Measurements from ENCODE around the gene CDH4. TPM values are rescaled to one million over a fixed set of nuclear protein-coding genes. Genes with fewer than 3 reads are reported as not detected.

CDH4 gene
- total and polyA plus RNA-seq, 2 of the 8 experiments (the other 6 are each of a cell fraction or from before 2014, with no cell fraction given), result 4.3 to 7.9 TPM

DNA sequence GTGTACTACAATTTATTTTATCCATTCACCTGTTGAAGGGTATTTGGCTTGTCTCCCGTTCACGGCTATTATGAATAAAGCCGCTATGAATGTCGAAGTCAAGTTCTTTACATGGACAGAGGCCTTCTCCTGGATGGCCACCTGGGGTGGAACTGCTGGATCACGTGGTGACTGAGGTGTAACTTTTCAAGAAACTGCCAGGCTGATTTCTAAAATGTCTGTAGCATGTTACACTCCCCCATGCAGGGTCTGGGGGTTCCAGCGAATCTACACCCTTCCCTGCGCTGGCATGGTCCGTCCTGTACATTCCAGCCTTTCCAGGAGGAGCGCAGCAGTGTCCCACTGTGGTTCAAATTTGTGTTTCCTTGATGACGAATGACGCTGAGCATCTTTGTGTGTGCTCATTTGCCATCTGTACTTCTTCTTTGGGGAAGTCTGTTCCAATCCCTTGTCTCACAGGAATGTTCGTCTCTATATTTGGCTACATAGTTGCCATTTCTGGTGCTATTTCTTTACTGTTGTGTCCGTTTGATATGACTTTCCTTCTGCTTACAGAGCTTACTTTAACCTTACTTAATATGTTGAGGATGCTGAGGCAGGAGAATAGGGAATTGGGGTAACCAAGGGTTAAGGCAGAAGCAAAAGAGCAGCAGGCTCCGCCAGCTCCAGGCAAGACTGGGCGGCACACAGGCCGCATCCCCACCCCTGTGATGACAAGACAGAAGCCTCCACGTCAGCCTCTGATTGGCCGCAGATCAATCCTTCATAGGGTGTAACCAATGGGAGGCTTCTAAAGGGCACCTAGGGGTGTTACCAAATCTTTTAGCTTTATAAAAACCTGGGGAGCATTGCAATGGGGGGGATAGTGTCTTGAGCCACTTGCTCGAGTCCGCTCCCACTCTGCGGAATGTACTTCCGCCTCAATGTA is 707.0 kb downstream of the CDH4 start:
- no peak overlapping the region for H3K27ac ChIP-seq (ENCODE audit: low read depth, low read length)
- H4K5ac ChIP-seq (ENCODE audit: insufficient read length, low read depth, low read length), result no peak overlapping the region
- ChIA-PET CTCF (ENCODE audit: partially characterized antibody) (interaction anchor here (1.0 kb wide), 1 partner anchor 241 kb away, joined by 4 read pairs; no protein-coding TSS in a partner anchor), POLR2A (ENCODE audit: partially characterized antibody) (no interaction called here)
- H3K4ac ChIP-seq (replicated peaks; ENCODE audit: insufficient read length, low read depth, low read length), result no peak overlapping the region
- no peak overlapping the region for H4K8ac ChIP-seq (ENCODE audit: extremely low read depth, insufficient read depth, low read length)
- H3K4me2 ChIP-seq (ENCODE audit: insufficient read depth in 1 of 2, low read depth in 2 of 2, low read length in 2 of 2), result no peak overlapping the region; a peak in 1 of 4 replicates
- H3K56ac ChIP-seq (replicated peaks; ENCODE audit: insufficient read length, low read depth, low read length), result no peak overlapping the region
- H3K9me3 ChIP-seq (ENCODE audit: insufficient read depth in 2 of 2, low read depth in 1 of 2, low read length in 1 of 2), result no peaks in the 10 kb centered on the region
- no peaks in the 10 kb centered on the region; a peak in 1 of 7 replicates for H3K27me3 ChIP-seq (replicated peaks in 1 of 4; ENCODE audit: control insufficient read depth in 3 of 4, extremely low read depth in 1 of 4, insufficient read depth in 3 of 4, low read length in 3 of 4)
- no peaks in the 10 kb centered on the region for H3K36me3 ChIP-seq (ENCODE audit: control insufficient read depth in 2 of 4, insufficient read depth in 4 of 4, low read length in 3 of 4)
- no peak overlapping the region for H3K4me3 ChIP-seq (ENCODE audit: extremely low read depth in 1 of 4, insufficient read depth in 2 of 4, low read depth in 3 of 4, low read length in 4 of 4)
- no peaks in the 10 kb centered on the region; the same call in 1 of the 2 replicates for H3K79me1 ChIP-seq (ENCODE audit: low read depth, low read length)
- H3K4me1 ChIP-seq (replicated peaks in 1 of 4; ENCODE audit: control insufficient read depth in 3 of 4, insufficient read depth in 4 of 4, low read length in 3 of 4), result peaks cover 0 to 7% (median 0%) of the 10 kb centered on the region in 4 experiments; a peak in 3 of 7 replicates
- H2BK120ac ChIP-seq (replicated peaks; ENCODE audit: low read depth, low read length), result no peak overlapping the region
- H2AK5ac ChIP-seq (ENCODE audit: low read depth, low read length), result no peak overlapping the region
- peak overlapping the region; percentile 13; the same call in 1 of the 2 replicates for H2AFZ ChIP-seq (ENCODE audit: low read length)
- H3K9ac ChIP-seq (replicated peaks in 1 of 4; ENCODE audit: extremely low read depth in 1 of 4, low read depth in 3 of 4, low read length in 3 of 4), result no peak overlapping the region
- H3K79me2 ChIP-seq (ENCODE audit: control insufficient read depth in 1 of 2, insufficient read depth in 2 of 2, low read length in 2 of 2), result no peaks in the 10 kb centered on the region
- peak overlapping the region; percentile 60; the same call in 1 of the 2 replicates for H2BK5ac ChIP-seq (ENCODE audit: low read depth, low read length)
- peak overlapping the region; percentile 72; the same call in 1 of the 2 replicates for H2BK20ac ChIP-seq (ENCODE audit: low read length)
- no peak overlapping the region for H3K14ac ChIP-seq (ENCODE audit: insufficient read length)
- no peak overlapping the region; the same call in 1 of the 2 replicates for H3K18ac ChIP-seq (ENCODE audit: extremely low read depth, low read length)
- peak overlapping the region; percentile 10; the same call in 1 of the 2 replicates for H2BK12ac ChIP-seq (ENCODE audit: low read depth, low read length)
- WGBS, 2 experiments (ENCODE audit: extremely low coverage in 1 of 2, insufficient coverage in 1 of 2, insufficient read length in 1 of 2, insufficient replicate concordance in 2 of 2, low coverage in 1 of 2, low lambda C conversion rate in 2 of 2, missing lambda C conversion rate in 1 of 2), result 84% methylated on average over 22 of the region's 22 CpGs; no CpG with 5 or more reads in 1 of the 2 experiments
- H3K23ac ChIP-seq (ENCODE audit: insufficient read length), result no peak overlapping the region
- DNase-seq (ENCODE audit: low read depth in 1 of 2, low spot score in 2 of 2) (peak; percentile 27 to 61), FAIRE-seq (peak; percentile 32)
- no peak overlapping the region for H2BK15ac ChIP-seq (ENCODE audit: low read length)
- no peaks in the 10 kb centered on the region for H4K20me1 ChIP-seq (replicated peaks in 1 of 2; ENCODE audit: control insufficient read depth in 1 of 2, insufficient read depth in 2 of 2, low read length in 2 of 2)
- no peak overlapping the region for H4K91ac ChIP-seq (replicated peaks; ENCODE audit: insufficient read length, low read length)
- H3K23me2 ChIP-seq (ENCODE audit: low read depth, low read length), result no peaks in the 10 kb centered on the region
- TF ChIP-seq SIRT6 (IDR thresholded peaks at IDR 0.05; ENCODE audit: low read length) (no peak), EZH2 (IDR thresholded peaks at IDR 0.05; ENCODE audit: low read depth, low read length, severe bottlenecking) (no peak), KDM4A (IDR thresholded peaks at IDR 0.05; ENCODE audit: low read depth, low read length, severe bottlenecking) (no peak), RFX5 (IDR thresholded peaks at IDR 0.05; ENCODE audit: borderline replicate concordance, low read depth, low read length) (no peak), GTF2F1 (IDR thresholded peaks at IDR 0.05; ENCODE audit: borderline replicate concordance, low read depth, low read length) (no peak), SRF (IDR thresholded peaks at IDR 0.05; ENCODE audit: low read depth, low read length) (no peak), RBBP5 (IDR thresholded peaks at IDR 0.05; ENCODE audit: borderline replicate concordance, low read depth, low read length) (no peak), TBP (IDR thresholded peaks at IDR 0.05; ENCODE audit: low read depth, low read length) (no peak), TCF12 (IDR thresholded peaks at IDR 0.05; ENCODE audit: low read depth, low read length) (no peak), CREB1 (IDR thresholded peaks at IDR 0.05) (peak; percentile 51; the same call in 1 of the 2 replicates)
- TF ChIP-seq, protein P1, sequence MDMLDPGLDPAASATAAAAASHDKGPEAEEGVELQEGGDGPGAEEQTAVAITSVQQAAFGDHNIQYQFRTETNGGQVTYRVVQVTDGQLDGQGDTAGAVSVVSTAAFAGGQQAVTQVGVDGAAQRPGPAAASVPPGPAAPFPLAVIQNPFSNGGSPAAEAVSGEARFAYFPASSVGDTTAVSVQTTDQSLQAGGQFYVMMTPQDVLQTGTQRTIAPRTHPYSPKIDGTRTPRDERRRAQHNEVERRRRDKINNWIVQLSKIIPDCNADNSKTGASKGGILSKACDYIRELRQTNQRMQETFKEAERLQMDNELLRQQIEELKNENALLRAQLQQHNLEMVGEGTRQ (IDR thresholded peaks at IDR 0.05; ENCODE audit: low read length), result no peak

Measured in H1 (cell line).